HL-60/S4 (cell line): ENCODE measurements around the gene ANP32B.
"Not testable (repeated sequence)": the region's sequence is repeated elsewhere in the genome, so short reads cannot be mapped to it uniquely, and the experiment has no call there.

ENCODE experiments used
- in situ Hi-C: fragments of 300-500 bp; cut with MboI; formaldehyde crosslinking; loops from 2 replicates; pipeline ENCODE4 v1.14.3; 2022; ENCODE audit warnings: low sequenced_read_pairs

Gene ANP32B

DNA sequence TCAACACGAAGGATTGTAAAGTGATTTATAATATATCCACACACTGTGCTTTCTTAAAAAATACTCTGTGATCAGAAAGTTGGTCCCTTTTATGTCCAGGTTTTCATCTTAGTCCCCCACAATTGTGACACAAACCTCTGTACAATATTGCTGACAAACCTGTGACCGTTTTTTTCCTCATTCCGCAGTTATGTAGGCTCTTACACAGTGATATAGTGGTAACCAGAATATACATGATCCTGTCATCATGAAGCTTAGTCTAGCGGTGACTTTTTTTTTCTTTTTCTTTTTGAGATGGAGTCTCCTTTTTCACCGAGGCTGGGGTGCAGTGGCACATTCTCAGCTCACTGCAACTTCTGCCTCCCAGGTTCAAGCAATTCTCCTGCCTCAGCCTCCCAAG lies 8.7 kb downstream of the ANP32B start:
- in situ Hi-C loops: no loop called here

DNA sequence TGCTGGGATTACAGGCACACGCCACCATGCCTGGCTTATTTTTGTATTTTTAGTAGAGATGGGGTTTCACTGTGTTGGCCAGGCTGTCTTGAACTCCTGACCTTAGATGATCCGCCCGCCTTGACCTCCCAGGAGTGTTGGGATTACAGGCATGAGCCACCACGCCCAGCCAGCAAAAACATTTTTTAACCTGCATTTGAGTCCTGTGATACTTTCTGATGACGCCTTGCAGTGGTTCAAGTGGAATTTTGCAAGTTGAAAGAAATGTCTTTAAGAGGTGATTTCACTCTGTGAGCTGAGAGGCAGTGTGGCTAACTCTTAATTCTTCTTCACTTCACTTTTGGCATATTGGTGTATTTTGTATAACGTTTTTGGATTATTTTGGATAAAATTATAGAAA lies 9.1 kb downstream of the ANP32B start:
- in situ Hi-C loops: no loop called here

GRCh38 chr9:97993000-97993399 lies 9.9 kb downstream of the ANP32B start:
- in situ Hi-C loops: no loop called here

GRCh38 chr9:97994703-97995102 lies 11.6 kb downstream of the ANP32B start:
- in situ Hi-C loops: no loop called here

DNA sequence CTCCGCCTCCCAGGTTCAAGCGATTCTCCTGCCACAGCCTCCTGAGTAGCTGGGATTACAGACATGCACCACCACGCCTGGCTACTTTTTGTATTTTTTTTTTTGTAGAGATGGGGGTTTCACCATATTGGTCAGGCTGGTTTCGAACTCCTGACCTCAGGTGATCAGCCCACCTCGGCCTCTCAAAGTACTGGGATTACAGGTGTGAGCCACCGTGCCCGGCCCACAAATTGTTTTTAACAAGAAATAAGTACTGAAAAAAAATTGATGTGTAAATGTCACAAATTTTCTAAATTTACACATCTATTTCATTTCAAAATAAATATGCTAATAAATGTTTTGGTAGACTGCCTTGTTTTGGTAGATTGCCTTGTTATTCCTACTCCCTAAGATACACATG lies 13.5 kb downstream of the ANP32B start:
- in situ Hi-C loops: not testable (repeated sequence)

DNA sequence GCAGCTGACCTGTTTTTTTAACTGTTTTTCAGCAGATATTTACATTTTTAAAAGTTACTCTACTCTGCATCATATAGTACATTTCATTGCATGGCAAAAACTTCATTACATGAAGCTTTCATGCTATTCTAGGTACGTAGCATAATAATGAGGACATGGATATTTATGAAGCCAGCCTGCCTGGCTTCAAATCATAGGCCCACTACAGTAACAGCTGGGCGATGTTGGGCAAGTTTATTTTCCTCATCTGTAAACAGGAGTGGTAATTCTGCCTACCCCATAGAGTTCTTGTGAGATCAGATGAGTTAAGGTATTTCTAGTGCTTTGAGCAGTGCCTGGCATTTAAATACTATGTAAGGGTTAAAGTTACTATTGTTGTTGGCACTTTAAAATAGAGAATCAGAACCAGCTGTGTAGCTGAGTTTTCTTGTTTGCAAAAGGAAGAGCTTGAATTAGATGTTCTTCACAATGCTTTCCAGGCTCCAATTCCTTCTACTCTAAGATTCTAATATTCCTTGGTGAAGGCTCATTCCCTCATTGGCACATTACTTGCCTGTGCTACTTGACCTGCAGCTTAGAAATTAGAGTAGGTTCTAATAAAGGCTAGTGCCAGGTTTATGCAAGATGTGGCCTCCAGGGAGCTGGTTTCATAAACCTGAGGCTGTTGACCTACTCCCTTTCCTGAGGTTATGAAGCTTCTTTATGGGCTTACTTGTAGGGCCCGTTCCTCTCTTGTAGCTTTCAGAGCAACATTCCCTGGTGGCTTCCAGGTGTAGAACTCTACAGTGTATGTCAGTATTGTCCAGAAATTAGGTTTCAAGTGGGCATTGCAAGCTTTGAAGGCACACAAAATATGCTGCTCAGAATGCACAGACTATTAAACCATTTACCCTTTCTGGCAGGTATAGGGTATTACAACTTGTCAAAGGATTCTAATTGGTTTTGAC lies 14.5 kb downstream of the ANP32B start:
- in situ Hi-C loops: no loop called here

DNA sequence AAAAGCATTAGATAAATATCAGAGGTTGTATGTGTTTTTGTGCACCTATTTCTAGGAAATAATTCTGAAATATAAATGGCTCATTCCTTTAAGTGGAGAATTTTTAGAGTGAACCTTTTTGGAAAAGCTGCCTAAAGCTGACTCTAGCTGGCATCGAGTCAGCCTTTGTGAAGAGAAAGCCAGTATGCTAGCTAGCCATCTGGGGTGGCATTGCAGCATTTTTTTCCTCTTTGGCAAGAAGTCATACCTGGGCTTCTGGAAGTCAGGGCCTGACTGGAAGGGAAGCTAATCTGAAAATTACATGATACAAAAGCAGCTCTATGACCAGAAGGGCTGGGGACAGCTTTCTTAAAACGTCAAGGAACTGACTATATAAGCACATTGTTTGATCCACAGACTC lies 19.7 kb downstream of the ANP32B start:
- in situ Hi-C loops: no loop called here

- in situ Hi-C loops: no loop called here
These were observed 23.1 kb downstream of the ANP32B start for GRCh38 chr9:98006127-98006796.

GRCh38 chr9:98007251-98007928 lies 24.2 kb downstream of the ANP32B start:
- in situ Hi-C loops: no loop called here

DNA sequence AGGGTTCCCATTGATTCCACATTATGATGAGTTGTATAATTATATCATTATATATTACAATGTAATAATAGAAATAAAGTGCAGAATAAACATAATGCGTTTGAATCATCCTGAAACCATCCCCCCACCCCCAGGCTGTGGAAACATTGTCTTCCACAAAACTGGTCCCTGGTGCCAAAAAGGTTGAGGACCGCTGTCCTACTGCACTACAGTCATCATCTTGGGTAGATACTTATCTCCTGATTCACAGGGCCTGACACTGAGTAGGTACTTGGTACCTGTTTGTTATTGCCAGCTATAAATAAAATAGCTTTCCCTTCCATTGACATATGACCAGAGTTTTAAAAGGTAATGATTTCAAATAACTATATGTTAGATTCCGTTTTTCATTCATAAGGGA lies 25.6 kb downstream of the ANP32B start:
- in situ Hi-C loops: no loop called here

DNA sequence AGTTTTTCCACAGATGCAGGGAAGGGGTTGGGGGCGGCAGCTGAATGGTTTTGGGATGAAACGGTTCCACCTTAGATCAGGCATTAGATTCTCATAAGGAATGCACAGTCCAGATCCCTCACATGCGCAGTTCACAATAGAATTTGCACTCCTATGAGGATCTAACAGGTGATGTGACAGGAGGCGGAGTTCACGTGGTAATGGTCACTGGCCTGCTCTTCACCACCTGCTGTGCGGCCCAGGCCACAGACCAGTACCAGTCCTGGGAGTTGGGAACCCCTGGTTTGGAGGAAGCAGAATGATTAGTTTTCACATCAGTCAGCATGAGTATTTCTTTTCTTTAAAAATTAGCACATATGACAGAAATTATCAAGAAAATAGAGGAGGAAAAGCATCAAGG lies 26.3 kb downstream of the ANP32B start:
- in situ Hi-C loops: no loop called here

- in situ Hi-C loops: no loop called here
These were observed 26.8 kb downstream of the ANP32B start for GRCh38 chr9:98009936-98010335.

GRCh38 chr9:98010445-98010844 lies 27.3 kb downstream of the ANP32B start:
- in situ Hi-C loops: no loop called here

GRCh38 chr9:98011122-98011521 lies 28.0 kb downstream of the ANP32B start:
- in situ Hi-C loops: no loop called here

DNA sequence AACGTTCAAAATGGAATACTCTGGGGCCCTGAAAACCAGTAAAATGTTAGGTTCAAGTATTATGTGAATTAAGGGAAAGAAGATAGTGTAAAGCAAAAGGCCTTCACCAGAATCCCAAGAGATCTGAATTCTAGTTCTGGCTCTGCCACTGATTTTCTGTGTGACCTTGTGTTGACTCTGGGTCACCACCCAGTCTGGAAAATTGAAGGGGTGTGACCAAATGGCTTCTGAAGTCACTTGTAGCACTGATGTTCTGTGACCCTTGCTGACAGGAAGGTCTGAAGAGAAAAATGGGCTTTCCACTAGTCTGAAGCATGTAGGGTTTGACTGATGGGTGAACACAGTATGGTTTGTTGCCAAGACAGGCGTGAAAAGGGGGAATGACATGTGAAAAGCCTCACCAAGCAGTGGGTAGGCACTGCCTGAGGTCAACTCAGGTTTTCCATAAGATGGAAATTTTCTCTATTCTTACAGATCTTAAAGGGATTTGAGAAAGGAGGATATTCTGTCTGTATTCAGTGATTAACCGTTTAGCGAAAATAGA lies 33.1 kb downstream of the ANP32B start:
- in situ Hi-C loops: no loop called here

DNA sequence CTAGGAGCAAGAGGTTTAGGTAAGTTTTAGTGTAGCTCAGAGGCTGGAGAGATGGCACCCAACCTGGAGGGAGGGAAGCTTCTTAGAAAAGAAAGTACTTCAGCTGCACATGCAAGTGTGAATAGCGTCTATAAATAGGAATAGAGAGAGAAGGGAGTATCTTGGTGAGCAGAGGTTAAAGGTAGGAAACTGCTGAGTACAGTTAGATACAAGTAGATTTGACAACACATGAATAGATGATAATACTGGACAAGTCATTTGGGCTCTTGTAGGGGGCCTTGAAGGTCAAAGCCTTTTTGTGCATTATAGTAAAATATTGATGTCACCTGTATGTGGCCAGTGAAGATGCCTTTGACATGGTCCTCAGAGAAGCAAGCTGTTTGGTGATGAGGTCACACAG lies 34.2 kb downstream of the ANP32B start:
- in situ Hi-C loops: no loop called here

DNA sequence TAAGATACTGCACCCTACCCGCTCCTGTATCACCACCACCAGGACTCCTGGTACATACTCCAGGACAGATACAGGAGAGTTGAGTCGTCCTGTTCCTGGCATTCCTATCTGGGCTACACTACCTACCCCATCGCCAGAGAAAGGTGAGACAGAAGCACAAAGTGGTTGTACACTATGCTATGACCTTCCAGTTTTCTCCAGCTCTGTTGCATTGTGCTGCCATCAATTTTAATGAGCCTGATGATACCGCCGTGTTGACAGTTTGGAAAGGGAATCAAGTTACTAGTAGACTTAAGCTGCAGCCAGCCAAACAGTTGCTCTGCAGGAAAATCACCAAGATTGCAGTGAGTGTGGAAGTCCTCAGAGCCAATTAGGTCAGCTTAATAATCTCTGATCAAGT lies 35.2 kb downstream of the ANP32B start:
- in situ Hi-C loops: no loop called here

DNA sequence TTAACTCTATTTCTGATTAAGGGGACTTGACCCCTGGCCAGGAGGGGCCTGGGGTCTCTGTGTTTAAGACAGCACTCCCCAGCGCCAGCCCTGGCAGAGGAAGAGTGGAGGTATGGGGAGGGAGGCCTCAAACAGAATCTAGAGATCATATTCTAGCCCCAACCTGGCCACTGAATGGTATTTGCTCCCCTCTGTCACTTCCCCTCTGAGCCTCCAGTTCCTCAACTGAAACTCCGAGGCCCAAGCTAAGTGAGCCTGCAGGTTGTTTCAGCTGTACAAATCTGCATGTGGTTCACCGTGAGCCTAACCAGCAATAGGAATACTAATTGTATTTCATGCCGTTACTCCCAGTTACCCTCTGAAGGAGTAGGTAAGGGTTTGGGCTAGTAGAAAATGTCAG lies 36.0 kb downstream of the ANP32B start:
- in situ Hi-C loops: no loop called here

- in situ Hi-C loops: not testable (repeated sequence)
These were observed 36.7 kb downstream of the ANP32B start for GRCh38 chr9:98019869-98020268.

- in situ Hi-C loops: no loop called here
These were observed 37.5 kb downstream of the ANP32B start for GRCh38 chr9:98020476-98021145.
